ENCODE data around the gene SYCP3.

DNA sequence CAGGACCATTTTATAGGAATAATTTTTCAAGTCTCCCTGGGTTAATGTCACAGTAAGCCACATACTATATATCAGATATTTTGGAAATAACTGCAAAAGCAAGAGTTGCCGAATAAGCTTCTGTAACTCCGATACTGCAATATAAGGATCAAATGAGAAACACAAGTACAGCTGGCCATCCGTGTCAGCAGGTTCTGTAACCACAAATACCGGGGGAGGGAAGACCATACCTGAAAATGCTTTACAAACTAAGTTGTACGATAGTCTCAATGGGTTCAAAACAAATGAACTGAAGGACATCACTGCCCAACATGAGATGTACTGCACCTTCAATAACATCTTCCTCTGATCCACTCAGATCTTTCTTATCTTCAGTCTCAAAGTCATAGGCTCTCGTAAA lies 1.8 kb downstream of the SYCP3 start:
- TF ChIP-seq, protein P1, sequence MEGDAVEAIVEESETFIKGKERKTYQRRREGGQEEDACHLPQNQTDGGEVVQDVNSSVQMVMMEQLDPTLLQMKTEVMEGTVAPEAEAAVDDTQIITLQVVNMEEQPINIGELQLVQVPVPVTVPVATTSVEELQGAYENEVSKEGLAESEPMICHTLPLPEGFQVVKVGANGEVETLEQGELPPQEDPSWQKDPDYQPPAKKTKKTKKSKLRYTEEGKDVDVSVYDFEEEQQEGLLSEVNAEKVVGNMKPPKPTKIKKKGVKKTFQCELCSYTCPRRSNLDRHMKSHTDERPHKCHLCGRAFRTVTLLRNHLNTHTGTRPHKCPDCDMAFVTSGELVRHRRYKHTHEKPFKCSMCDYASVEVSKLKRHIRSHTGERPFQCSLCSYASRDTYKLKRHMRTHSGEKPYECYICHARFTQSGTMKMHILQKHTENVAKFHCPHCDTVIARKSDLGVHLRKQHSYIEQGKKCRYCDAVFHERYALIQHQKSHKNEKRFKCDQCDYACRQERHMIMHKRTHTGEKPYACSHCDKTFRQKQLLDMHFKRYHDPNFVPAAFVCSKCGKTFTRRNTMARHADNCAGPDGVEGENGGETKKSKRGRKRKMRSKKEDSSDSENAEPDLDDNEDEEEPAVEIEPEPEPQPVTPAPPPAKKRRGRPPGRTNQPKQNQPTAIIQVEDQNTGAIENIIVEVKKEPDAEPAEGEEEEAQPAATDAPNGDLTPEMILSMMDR (IDR thresholded peaks at IDR 0.05), result no peak
- no peak for TF ChIP-seq POLR2A (IDR thresholded peaks at IDR 0.05)
- TF ChIP-seq POLR2AphosphoS5 (IDR thresholded peaks at IDR 0.05), result no peak
